ENCODE measurements around the gene A3GALT2.

Gene A3GALT2

DNA sequence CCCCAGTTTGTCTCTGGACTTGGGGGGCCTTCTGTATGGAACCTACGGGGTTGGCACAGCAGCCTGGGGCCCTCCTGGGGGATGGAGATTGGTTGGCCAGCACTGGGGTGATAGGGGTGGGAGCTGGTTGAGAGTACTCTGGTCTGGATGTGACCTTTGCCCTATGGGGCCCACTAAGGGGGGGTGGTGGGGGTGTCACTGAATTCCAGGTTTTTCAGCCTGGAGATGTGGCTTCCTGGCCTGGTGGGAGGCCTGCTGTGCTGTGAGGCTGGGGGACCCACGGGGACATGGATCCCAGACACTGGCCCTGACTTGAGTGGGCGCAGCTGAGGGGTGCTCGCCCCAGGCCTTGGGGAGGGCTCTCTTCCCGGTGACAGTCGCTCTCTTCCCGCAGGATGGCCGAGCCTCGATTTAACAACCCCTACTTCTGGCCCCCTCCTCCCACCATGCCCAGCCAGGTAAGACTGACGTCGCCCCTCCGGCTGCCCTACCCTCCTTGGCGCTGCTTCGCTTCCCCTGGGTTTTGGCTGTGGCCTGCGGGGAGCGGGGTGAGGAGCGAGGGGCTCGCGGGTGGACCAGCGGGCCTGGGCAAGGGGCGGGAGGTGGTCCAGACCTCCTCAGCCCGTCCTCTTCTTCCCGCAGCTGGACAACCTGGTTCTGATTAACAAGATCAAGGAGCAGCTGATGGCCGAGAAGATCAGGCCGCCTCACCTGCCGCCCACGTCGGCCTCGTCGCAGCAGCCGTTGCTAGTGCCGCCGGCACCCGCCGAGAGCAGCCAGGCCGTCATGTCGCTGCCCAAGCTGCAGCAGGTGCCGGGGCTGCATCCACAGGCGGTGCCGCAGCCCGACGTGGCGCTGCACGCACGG lies 45.0 kb downstream of the A3GALT2 start:
- no peak overlapping the region for H3K4me2 ChIP-seq (ENCODE audit: low read length, poor library complexity, severe bottlenecking)
- no peak overlapping the region for H2BK120ac ChIP-seq (ENCODE audit: low read depth, low read length)
- peaks cover 30 to 62% of the 10 kb centered on the region in 2 experiments for H3K36me3 ChIP-seq (ENCODE audit: control insufficient read depth in 1 of 2, insufficient read depth in 2 of 2, low read depth in 1 of 2, low read length in 2 of 2)
- H3K27ac ChIP-seq (ENCODE audit: low read length, poor library complexity, severe bottlenecking): no peak overlapping the region
- H3K23ac ChIP-seq (ENCODE audit: low read length in 2 of 2): no peak overlapping the region
- H2BK5ac ChIP-seq (ENCODE audit: low read depth, low read length, poor library complexity, severe bottlenecking): no peak overlapping the region
- peaks cover 12% of the 10 kb centered on the region for H3K4me1 ChIP-seq (ENCODE audit: control insufficient read depth, insufficient read depth, low read depth, low read length)
- no peak overlapping the region for H3K14ac ChIP-seq (ENCODE audit: low read length in 2 of 2)
- 98% methylated on average over 42 of the region's 45 CpGs for WGBS
- H3K4me3 ChIP-seq (ENCODE audit: insufficient read depth in 1 of 2, low read depth in 1 of 2, low read length in 2 of 2): no peak overlapping the region
- H2BK15ac ChIP-seq (ENCODE audit: low read depth, poor library complexity, severe bottlenecking): no peak overlapping the region
- no peak overlapping the region for H2AK5ac ChIP-seq (ENCODE audit: low read length, severe bottlenecking)
- no peak overlapping the region for H3K18ac ChIP-seq (ENCODE audit: low read depth in 1 of 2, low read length in 2 of 2)
- peaks cover 59% of the 10 kb centered on the region for H3K79me1 ChIP-seq (replicated peaks; ENCODE audit: low read length, poor library complexity, severe bottlenecking)
- no peak overlapping the region for H3K4ac ChIP-seq (ENCODE audit: low read depth in 1 of 2, low read length in 2 of 2)
- no peak for DNase-seq
- no peaks in the 10 kb centered on the region for H3K27me3 ChIP-seq (ENCODE audit: control insufficient read depth in 1 of 2, insufficient read depth in 1 of 2, low read length in 2 of 2)
- H3K9ac ChIP-seq (ENCODE audit: low read length): no peak overlapping the region
- H3K9me3 ChIP-seq (ENCODE audit: control insufficient read depth, low read length): no peaks in the 10 kb centered on the region
- no peak overlapping the region for H2AFZ ChIP-seq (ENCODE audit: low read depth, low read length)
- H4K91ac ChIP-seq (ENCODE audit: low read length): no peak overlapping the region
- H4K8ac ChIP-seq (ENCODE audit: low read length): no peak overlapping the region
- no peak overlapping the region for H2BK12ac ChIP-seq (ENCODE audit: low read length in 2 of 2)

GRCh38 chr1:33275195-33275594 lies 45.7 kb downstream of the A3GALT2 start:
- DNase-seq: no peak
- Histone ChIP-seq H3K4ac (ENCODE audit: low read depth in 1 of 2, low read length in 2 of 2) (no peak overlapping the region), H3K27ac (ENCODE audit: low read length, poor library complexity, severe bottlenecking) (no peak overlapping the region), H2BK5ac (ENCODE audit: low read depth, low read length, poor library complexity, severe bottlenecking) (no peak overlapping the region), H3K36me3 (ENCODE audit: control insufficient read depth in 1 of 2, insufficient read depth in 2 of 2, low read depth in 1 of 2, low read length in 2 of 2) (peaks cover 32 to 60% of the 10 kb centered on the region in 2 experiments), H2BK15ac (ENCODE audit: low read depth, poor library complexity, severe bottlenecking) (no peak overlapping the region), H3K23ac (ENCODE audit: low read length in 2 of 2) (no peak overlapping the region), H2AK5ac (ENCODE audit: low read length, severe bottlenecking) (no peak overlapping the region), H2BK120ac (ENCODE audit: low read depth, low read length) (no peak overlapping the region), H3K4me2 (ENCODE audit: low read length, poor library complexity, severe bottlenecking) (no peak overlapping the region), H2BK12ac (ENCODE audit: low read length in 2 of 2) (no peak overlapping the region), H3K14ac (ENCODE audit: low read length in 2 of 2) (no peak overlapping the region), H3K9me3 (ENCODE audit: control insufficient read depth, low read length) (no peaks in the 10 kb centered on the region), H4K91ac (ENCODE audit: low read length) (no peak overlapping the region), H3K27me3 (ENCODE audit: control insufficient read depth in 1 of 2, insufficient read depth in 1 of 2, low read length in 2 of 2) (no peaks in the 10 kb centered on the region), H3K4me1 (ENCODE audit: control insufficient read depth, insufficient read depth, low read depth, low read length) (peaks cover 16% of the 10 kb centered on the region), H3K9ac (ENCODE audit: low read length) (no peak overlapping the region), H3K18ac (ENCODE audit: low read depth in 1 of 2, low read length in 2 of 2) (no peak overlapping the region), H4K8ac (ENCODE audit: low read length) (no peak overlapping the region), H3K4me3 (ENCODE audit: insufficient read depth in 1 of 2, low read depth in 1 of 2, low read length in 2 of 2) (no peak overlapping the region), H3K79me1 (replicated peaks; ENCODE audit: low read length, poor library complexity, severe bottlenecking) (peaks cover 63% of the 10 kb centered on the region), H2AFZ (ENCODE audit: low read depth, low read length) (no peak overlapping the region)
- WGBS: 61% methylated on average over 6 of the region's 6 CpGs

DNA sequence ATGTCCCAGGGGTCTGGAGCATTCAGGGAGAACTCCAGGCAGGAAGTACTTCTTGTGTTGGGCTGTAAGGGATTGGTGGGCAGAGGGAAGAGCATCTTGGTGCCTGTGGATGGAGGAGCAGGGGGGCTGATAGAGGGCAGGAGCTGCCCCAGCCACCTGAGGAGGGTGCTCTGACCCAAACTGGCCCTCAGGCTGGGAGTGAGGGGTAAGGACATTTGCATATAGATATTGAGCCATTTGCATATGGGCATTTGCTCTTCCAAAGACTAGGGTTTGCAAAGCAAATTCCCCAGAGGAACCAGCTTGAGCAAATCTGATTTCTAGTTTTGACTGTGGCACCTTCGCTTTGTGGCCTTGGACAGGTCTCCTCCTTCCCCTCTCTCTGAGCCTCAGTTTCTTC lies 46.5 kb downstream of the A3GALT2 start:
- Histone ChIP-seq H3K79me1 (replicated peaks; ENCODE audit: low read length, poor library complexity, severe bottlenecking) (peaks cover 63% of the 10 kb centered on the region), H3K4ac (ENCODE audit: low read depth in 1 of 2, low read length in 2 of 2) (no peak overlapping the region), H3K9me3 (ENCODE audit: control insufficient read depth, low read length) (no peaks in the 10 kb centered on the region), H2BK12ac (ENCODE audit: low read length in 2 of 2) (no peak overlapping the region), H2BK15ac (ENCODE audit: low read depth, poor library complexity, severe bottlenecking) (no peak overlapping the region), H3K36me3 (ENCODE audit: control insufficient read depth in 1 of 2, insufficient read depth in 2 of 2, low read depth in 1 of 2, low read length in 2 of 2) (peaks cover 32 to 60% of the 10 kb centered on the region in 2 experiments), H2BK120ac (ENCODE audit: low read depth, low read length) (no peak overlapping the region), H3K4me3 (ENCODE audit: insufficient read depth in 1 of 2, low read depth in 1 of 2, low read length in 2 of 2) (no peak overlapping the region), H3K27me3 (ENCODE audit: control insufficient read depth in 1 of 2, insufficient read depth in 1 of 2, low read length in 2 of 2) (no peaks in the 10 kb centered on the region), H3K14ac (ENCODE audit: low read length in 2 of 2) (no peak overlapping the region), H2BK5ac (ENCODE audit: low read depth, low read length, poor library complexity, severe bottlenecking) (no peak overlapping the region), H3K9ac (ENCODE audit: low read length) (no peak overlapping the region), H2AFZ (ENCODE audit: low read depth, low read length) (no peak overlapping the region), H4K8ac (ENCODE audit: low read length) (no peak overlapping the region), H3K4me2 (ENCODE audit: low read length, poor library complexity, severe bottlenecking) (no peak overlapping the region), H3K27ac (ENCODE audit: low read length, poor library complexity, severe bottlenecking) (no peak overlapping the region), H3K18ac (ENCODE audit: low read depth in 1 of 2, low read length in 2 of 2) (no peak overlapping the region), H4K91ac (ENCODE audit: low read length) (no peak overlapping the region), H3K23ac (ENCODE audit: low read length in 2 of 2) (no peak overlapping the region), H2AK5ac (ENCODE audit: low read length, severe bottlenecking) (no peak overlapping the region), H3K4me1 (ENCODE audit: control insufficient read depth, insufficient read depth, low read depth, low read length) (peaks cover 16% of the 10 kb centered on the region)
- no peak for DNase-seq
- WGBS: no CpG with 5 or more reads among the region's 1 CpG

- Histone ChIP-seq H3K23ac (ENCODE audit: low read length in 2 of 2) (no peak overlapping the region), H3K9me3 (ENCODE audit: control insufficient read depth, low read length) (no peaks in the 10 kb centered on the region), H3K4ac (ENCODE audit: low read depth in 1 of 2, low read length in 2 of 2) (no peak overlapping the region), H4K8ac (ENCODE audit: low read length) (no peak overlapping the region), H3K18ac (ENCODE audit: low read depth in 1 of 2, low read length in 2 of 2) (no peak overlapping the region), H2BK120ac (ENCODE audit: low read depth, low read length) (no peak overlapping the region), H2BK12ac (ENCODE audit: low read length in 2 of 2) (no peak overlapping the region), H3K27me3 (ENCODE audit: control insufficient read depth in 1 of 2, insufficient read depth in 1 of 2, low read length in 2 of 2) (no peaks in the 10 kb centered on the region), H3K14ac (ENCODE audit: low read length in 2 of 2) (no peak overlapping the region), H2BK15ac (ENCODE audit: low read depth, poor library complexity, severe bottlenecking) (no peak overlapping the region), H2AFZ (ENCODE audit: low read depth, low read length) (no peak overlapping the region), H3K9ac (ENCODE audit: low read length) (no peak overlapping the region), H2BK5ac (ENCODE audit: low read depth, low read length, poor library complexity, severe bottlenecking) (no peak overlapping the region), H2AK5ac (ENCODE audit: low read length, severe bottlenecking) (no peak overlapping the region), H4K91ac (ENCODE audit: low read length) (no peak overlapping the region), H3K4me3 (ENCODE audit: insufficient read depth in 1 of 2, low read depth in 1 of 2, low read length in 2 of 2) (no peak overlapping the region), H3K4me1 (ENCODE audit: control insufficient read depth, insufficient read depth, low read depth, low read length) (peaks cover 17% of the 10 kb centered on the region), H3K4me2 (ENCODE audit: low read length, poor library complexity, severe bottlenecking) (no peak overlapping the region), H3K27ac (ENCODE audit: low read length, poor library complexity, severe bottlenecking) (no peak overlapping the region), H3K36me3 (ENCODE audit: control insufficient read depth in 1 of 2, insufficient read depth in 2 of 2, low read depth in 1 of 2, low read length in 2 of 2) (peaks cover 32 to 59% of the 10 kb centered on the region in 2 experiments), H3K79me1 (replicated peaks; ENCODE audit: low read length, poor library complexity, severe bottlenecking) (peaks cover 64% of the 10 kb centered on the region)
- WGBS: 81% methylated on average over 7 of the region's 7 CpGs
- no peak for DNase-seq
Measured at GRCh38 chr1:33273961-33274371, 46.9 kb downstream of the A3GALT2 start.

Measured in mesenchymal stem cell (in vitro differentiated cells and primary cell).